GM12865 (cell line): ENCODE results near the gene THSD4.

Source experiments
- DNase-seq: peaks from one replicate; pipeline ENCODE4 v3.0.0; 2010; ENCODE audit warnings: low read depth
- H3K4me3 ChIP-seq: 2 replicates; pipeline ENCODE4 v1.5.1; 2011; ENCODE audit warnings: mild to moderate bottlenecking, low read depth, low read length, control low read depth
- TF ChIP-seq, protein P1 (sequence below): IDR thresholded peaks from 2 replicates; pipeline ENCODE4 v1.5.1; 2011; ENCODE audit warnings: low read length, control low read depth, low read depth, inconsistent platforms; ENCODE audit not compliant: insufficient read depth; ENCODE audit errors: missing control alignments

THSD4 gene

GRCh38 chr15:71138473-71138872 is 23.2 kb downstream of the THSD4 start:
- TF ChIP-seq, protein P1, sequence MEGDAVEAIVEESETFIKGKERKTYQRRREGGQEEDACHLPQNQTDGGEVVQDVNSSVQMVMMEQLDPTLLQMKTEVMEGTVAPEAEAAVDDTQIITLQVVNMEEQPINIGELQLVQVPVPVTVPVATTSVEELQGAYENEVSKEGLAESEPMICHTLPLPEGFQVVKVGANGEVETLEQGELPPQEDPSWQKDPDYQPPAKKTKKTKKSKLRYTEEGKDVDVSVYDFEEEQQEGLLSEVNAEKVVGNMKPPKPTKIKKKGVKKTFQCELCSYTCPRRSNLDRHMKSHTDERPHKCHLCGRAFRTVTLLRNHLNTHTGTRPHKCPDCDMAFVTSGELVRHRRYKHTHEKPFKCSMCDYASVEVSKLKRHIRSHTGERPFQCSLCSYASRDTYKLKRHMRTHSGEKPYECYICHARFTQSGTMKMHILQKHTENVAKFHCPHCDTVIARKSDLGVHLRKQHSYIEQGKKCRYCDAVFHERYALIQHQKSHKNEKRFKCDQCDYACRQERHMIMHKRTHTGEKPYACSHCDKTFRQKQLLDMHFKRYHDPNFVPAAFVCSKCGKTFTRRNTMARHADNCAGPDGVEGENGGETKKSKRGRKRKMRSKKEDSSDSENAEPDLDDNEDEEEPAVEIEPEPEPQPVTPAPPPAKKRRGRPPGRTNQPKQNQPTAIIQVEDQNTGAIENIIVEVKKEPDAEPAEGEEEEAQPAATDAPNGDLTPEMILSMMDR = no peak
- H3K4me3 ChIP-seq = no peak overlapping the region

GRCh38 chr15:71139241-71139640 is 24.0 kb downstream of the THSD4 start:
- DNase-seq = no peak
- TF ChIP-seq, protein P1 = no peak
- no peak overlapping the region for H3K4me3 ChIP-seq

More at GRCh38 chr15:71138473-71138872, 23.2 kb downstream of the THSD4 start:
- no peak for DNase-seq

- no peak for DNase-seq
- TF ChIP-seq, protein P1 = no peak
- H3K4me3 ChIP-seq = no peak overlapping the region
Measured at GRCh38 chr15:71141572-71141971, 26.3 kb downstream of the THSD4 start.

- H3K4me3 ChIP-seq = no peak overlapping the region
- TF ChIP-seq, protein P1 = no peak
- no peak for DNase-seq
Measured at GRCh38 chr15:71142780-71143179, 27.5 kb downstream of the THSD4 start.

DNA sequence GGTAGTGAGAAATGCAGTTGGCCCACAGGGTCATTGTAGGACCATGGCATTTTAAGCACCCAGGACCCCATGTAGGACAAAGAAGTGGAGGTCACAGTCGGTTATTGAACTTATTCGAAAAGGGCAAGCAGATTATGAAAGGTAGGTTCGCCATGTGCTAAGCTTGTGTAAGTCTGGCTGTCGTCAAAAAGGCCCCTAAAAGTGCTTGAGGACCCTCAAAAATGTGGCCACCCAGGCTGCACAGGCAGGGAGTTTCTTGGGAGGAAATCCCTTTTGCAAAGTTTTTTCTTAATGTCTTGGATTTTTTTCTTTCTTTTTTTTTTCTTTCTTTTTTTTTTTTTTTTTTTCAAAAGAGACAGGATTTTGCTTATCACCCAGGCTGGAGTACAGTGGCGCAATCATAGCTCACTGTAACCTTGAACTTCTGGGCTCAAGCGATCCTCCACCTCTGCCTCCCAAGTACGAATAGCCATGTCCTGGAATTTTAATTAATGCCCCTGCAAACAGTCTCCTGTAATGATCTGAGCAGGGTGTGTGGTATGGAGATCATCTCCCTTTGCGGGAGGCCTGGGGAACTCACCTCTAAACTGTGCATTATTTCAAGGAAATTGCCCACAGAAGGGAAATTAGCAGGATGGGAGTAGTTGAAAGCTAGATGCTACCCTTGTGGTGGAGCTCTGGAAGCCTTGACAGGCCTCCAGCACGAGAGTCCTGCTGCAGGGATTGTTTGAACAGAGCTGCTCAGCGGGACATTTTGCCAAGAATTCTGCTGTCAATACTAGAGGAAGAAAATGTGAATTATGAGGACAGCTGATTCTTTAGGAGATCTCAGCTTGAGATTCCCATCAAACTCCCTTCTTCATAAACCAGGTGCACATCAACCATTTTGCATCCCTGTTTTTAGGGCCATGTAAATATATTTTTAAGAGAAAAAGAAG is 28.4 kb downstream of the THSD4 start:
- no peak for DNase-seq
- TF ChIP-seq, protein P1 = no peak
- no peak overlapping the region for H3K4me3 ChIP-seq

DNA sequence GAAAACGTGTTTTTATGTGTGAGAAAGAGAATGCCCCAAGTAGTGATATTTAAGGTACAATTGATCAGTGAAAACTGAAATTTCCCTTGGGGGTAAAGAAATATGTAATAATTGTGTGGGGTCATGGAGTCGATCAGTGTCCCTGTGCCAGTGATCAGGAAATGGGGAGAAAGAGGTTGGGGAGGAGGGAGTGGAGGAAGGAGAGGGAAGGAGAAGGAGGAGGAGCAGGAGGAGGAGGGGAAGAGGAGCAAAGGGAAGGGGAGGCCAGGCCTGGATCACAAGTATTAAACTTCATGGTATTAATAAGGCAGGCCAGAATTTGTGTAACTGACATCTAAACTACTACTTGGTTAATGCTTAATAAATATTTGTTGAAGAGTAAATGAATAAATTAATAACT is 30.4 kb downstream of the THSD4 start:
- no peak for DNase-seq
- TF ChIP-seq, protein P1 = no peak
- H3K4me3 ChIP-seq = no peak overlapping the region
